Astrocyte (in vitro differentiated cells and primary cell): ENCODE data around the gene LEFTY2. TPM values are rescaled to one million over a fixed set of nuclear protein-coding genes. Genes with fewer than 3 reads are reported as not detected.

ENCODE experiments used
- DNase-seq: peaks from one replicate; pipeline ENCODE4 v3.0.0-alpha.2; 2010; ENCODE audit warnings: low read depth
- FAIRE-seq: peaks from 2 replicates; lab custom pipeline; 2011; peaks lifted over from hg19 to GRCh38; lab: Jason Lieb, UNC
- H2AFZ ChIP-seq: 2 replicates; pipeline ENCODE4 v1.6.0; 2012; ENCODE audit warnings: low read depth, low read length, inconsistent platforms
- H3K27ac ChIP-seq: 2 replicates; pipeline ENCODE4 v1.5.1; 2011; ENCODE audit warnings: low read depth, low read length, inconsistent platforms
- H3K27me3 ChIP-seq: 2 replicates; pipeline ENCODE4 v1.6.0; 2011; ENCODE audit warnings: low read length, inconsistent platforms; ENCODE audit not compliant: insufficient read depth
- H3K36me3 ChIP-seq: 2 replicates; pipeline ENCODE4 v1.5.1; 2011; ENCODE audit warnings: low read length, inconsistent platforms; ENCODE audit not compliant: insufficient read depth
- H3K4me1 ChIP-seq: 2 replicates; pipeline ENCODE4 v1.5.1; 2011; ENCODE audit warnings: low read length, inconsistent platforms; ENCODE audit not compliant: insufficient read depth
- H3K4me2 ChIP-seq: 2 replicates; pipeline ENCODE4 v1.6.0; 2012; ENCODE audit warnings: low read length, inconsistent platforms
- H3K4me3 ChIP-seq: 2 replicates; pipeline ENCODE4 v1.5.1; 2011; ENCODE audit warnings: low read depth, mild to moderate bottlenecking, low read length, inconsistent platforms; ENCODE audit not compliant: insufficient read depth
- H3K79me2 ChIP-seq: 2 replicates; pipeline ENCODE4 v1.6.0; 2012; ENCODE audit warnings: mild to moderate bottlenecking, low read length, inconsistent platforms; ENCODE audit not compliant: insufficient read depth
- H3K9ac ChIP-seq: 2 replicates; pipeline ENCODE4 v1.6.0; 2012; ENCODE audit warnings: mild to moderate bottlenecking, low read length, inconsistent platforms
- H3K9me3 ChIP-seq: 2 replicates; pipeline ENCODE4 v1.5.1; 2012; ENCODE audit warnings: low read depth, mild to moderate bottlenecking, low read length, inconsistent platforms; ENCODE audit not compliant: insufficient read depth
- H4K20me1 ChIP-seq: 2 replicates; pipeline ENCODE4 v1.6.0; 2012; ENCODE audit warnings: low read length, inconsistent platforms; ENCODE audit not compliant: insufficient read depth
- H3K27ac Mint-ChIP-seq: one replicate; pipeline ENCODE4 v1.8.0; 2021; ENCODE audit warnings: mild to moderate bottlenecking, mixed read lengths; ENCODE audit not compliant: unreplicated experiment
- H3K27me3 Mint-ChIP-seq: one replicate; pipeline ENCODE4 v1.8.0; 2021; ENCODE audit warnings: low read depth, mixed read lengths; ENCODE audit not compliant: unreplicated experiment
- H3K36me3 Mint-ChIP-seq: one replicate; pipeline ENCODE4 v1.8.0; 2021; ENCODE audit warnings: low read depth, mixed read lengths; ENCODE audit not compliant: unreplicated experiment
- H3K4me1 Mint-ChIP-seq: one replicate; pipeline ENCODE4 v1.8.0; 2021; ENCODE audit warnings: low read depth, mixed read lengths; ENCODE audit not compliant: unreplicated experiment
- H3K4me3 Mint-ChIP-seq: one replicate; pipeline ENCODE4 v1.8.0; 2021; ENCODE audit warnings: mild to moderate bottlenecking, moderate library complexity, mixed read lengths; ENCODE audit not compliant: unreplicated experiment
- H3K9me3 Mint-ChIP-seq: one replicate; pipeline ENCODE4 v1.8.0; 2021; ENCODE audit warnings: mild to moderate bottlenecking, mixed read lengths; ENCODE audit not compliant: unreplicated experiment
- EZH2 ChIP-seq: IDR thresholded peaks from 2 replicates; pipeline ENCODE4 v1.6.1; 2012; ENCODE audit warnings: mild to moderate bottlenecking, low read length, inconsistent platforms; ENCODE audit not compliant: insufficient read depth
- total RNA-seq: library from RNA; stranded (reverse); gene quantifications from 2 replicates; pipeline ENCODE4 v1.2.1, GENCODE V29; 2021
- TF ChIP-seq, protein P1 (sequence below): IDR thresholded peaks from 2 replicates; pipeline ENCODE4 v1.5.1; 2011; ENCODE audit warnings: low read depth, mild to moderate bottlenecking, inconsistent platforms, low read length, moderate library complexity; ENCODE audit not compliant: insufficient read depth

LEFTY2 gene
- total RNA-seq, 1 donor from 2014 or later = 7.0 TPM

DNA sequence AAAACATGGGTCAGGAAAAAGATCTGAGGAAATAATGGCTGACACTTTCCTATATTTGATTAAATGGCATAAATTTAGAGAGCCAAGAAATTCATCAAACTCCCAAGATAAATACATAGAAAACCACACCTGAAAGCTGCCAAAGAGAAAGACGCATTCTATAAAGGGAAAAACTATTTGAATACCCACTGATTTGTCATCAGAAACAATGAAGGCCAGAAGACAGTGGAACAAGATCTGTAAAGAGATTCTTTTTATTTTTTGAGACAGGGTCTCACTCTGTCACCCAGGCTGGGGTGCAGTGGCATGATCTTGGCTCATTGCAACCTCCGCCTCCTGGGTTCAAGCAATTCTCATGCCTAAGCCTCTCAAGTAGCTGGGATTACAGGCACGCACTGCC lies 40.7 kb upstream of the LEFTY2 start:
- peaks cover 15% of the 10 kb centered on the region for H4K20me1 ChIP-seq
- H3K27ac ChIP-seq = no peak overlapping the region
- no peak overlapping the region for H3K4me3 ChIP-seq
- no peak overlapping the region for H3K27ac Mint-ChIP-seq
- H3K4me3 Mint-ChIP-seq = no peak overlapping the region
- peaks cover 3% of the 10 kb centered on the region for H3K4me1 Mint-ChIP-seq
- H3K27me3 Mint-ChIP-seq = no peaks in the 10 kb centered on the region
- peaks cover 5% of the 10 kb centered on the region for H3K9me3 Mint-ChIP-seq
- peaks cover 11% of the 10 kb centered on the region for H3K79me2 ChIP-seq
- DNase-seq = no peak
- H3K27me3 ChIP-seq = no peaks in the 10 kb centered on the region
- H2AFZ ChIP-seq = no peak overlapping the region
- peaks cover 19% of the 10 kb centered on the region for H3K36me3 Mint-ChIP-seq
- H3K4me1 ChIP-seq = no peaks in the 10 kb centered on the region
- H3K9ac ChIP-seq = no peak overlapping the region
- peaks cover 27% of the 10 kb centered on the region for H3K36me3 ChIP-seq
- no peak overlapping the region for H3K4me2 ChIP-seq
- H3K9me3 ChIP-seq = no peaks in the 10 kb centered on the region
- FAIRE-seq = no peak
- TF ChIP-seq EZH2 = no peak
- TF ChIP-seq, protein P1, sequence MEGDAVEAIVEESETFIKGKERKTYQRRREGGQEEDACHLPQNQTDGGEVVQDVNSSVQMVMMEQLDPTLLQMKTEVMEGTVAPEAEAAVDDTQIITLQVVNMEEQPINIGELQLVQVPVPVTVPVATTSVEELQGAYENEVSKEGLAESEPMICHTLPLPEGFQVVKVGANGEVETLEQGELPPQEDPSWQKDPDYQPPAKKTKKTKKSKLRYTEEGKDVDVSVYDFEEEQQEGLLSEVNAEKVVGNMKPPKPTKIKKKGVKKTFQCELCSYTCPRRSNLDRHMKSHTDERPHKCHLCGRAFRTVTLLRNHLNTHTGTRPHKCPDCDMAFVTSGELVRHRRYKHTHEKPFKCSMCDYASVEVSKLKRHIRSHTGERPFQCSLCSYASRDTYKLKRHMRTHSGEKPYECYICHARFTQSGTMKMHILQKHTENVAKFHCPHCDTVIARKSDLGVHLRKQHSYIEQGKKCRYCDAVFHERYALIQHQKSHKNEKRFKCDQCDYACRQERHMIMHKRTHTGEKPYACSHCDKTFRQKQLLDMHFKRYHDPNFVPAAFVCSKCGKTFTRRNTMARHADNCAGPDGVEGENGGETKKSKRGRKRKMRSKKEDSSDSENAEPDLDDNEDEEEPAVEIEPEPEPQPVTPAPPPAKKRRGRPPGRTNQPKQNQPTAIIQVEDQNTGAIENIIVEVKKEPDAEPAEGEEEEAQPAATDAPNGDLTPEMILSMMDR = no peak

DNA sequence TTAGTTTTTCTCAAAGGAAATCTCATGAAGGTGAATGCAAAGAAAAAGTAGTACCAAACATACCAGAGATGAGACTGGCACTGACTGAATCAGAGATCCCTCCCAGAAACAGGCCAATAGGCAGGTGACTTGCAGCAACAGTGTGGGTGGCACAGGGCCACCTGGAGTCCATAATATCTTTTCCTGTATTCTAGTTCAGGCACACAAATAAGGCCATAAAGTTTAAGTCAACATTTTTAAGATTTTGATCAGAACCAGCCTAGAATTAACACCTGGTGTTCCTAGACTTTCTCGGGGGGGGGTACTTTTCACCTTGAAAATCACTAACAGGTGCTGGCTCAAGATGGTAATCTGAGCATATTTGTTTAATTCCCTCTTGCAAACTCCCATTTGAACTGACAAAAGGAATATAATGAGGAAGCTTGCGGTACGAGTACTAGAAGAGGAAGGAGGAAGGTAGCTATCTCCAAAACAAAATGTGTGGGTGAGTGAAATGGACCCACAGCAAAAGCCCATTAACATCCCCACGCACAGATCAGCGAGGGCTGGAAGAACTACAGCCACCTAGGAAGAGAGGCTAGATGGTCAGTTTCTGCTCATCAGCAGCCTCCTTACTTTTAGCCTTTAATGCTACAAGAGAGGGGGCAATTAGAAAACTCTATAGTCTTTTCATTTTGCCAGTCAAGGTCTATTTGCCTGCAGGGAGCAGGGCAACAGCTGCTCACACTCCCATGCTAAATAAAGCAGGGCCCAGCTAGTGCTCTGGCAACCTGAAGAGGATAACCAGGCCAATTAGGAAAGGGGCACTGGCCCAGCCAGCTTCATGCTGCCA lies 39.2 kb upstream of the LEFTY2 start:
- DNase-seq = no peak
- no peak overlapping the region for H3K4me3 Mint-ChIP-seq
- H3K4me2 ChIP-seq = no peak overlapping the region
- H3K27ac Mint-ChIP-seq = no peak overlapping the region
- peaks cover 19% of the 10 kb centered on the region for H3K36me3 ChIP-seq
- H3K27ac ChIP-seq = no peak overlapping the region
- peaks cover 3% of the 10 kb centered on the region for H3K4me1 Mint-ChIP-seq
- H3K9me3 Mint-ChIP-seq = peaks cover 5% of the 10 kb centered on the region
- no peaks in the 10 kb centered on the region for H3K9me3 ChIP-seq
- no peak overlapping the region for H3K4me3 ChIP-seq
- no peaks in the 10 kb centered on the region for H3K27me3 ChIP-seq
- H2AFZ ChIP-seq = no peak overlapping the region
- FAIRE-seq = no peak
- no peak overlapping the region for H3K9ac ChIP-seq
- no peaks in the 10 kb centered on the region for H3K4me1 ChIP-seq
- H3K27me3 Mint-ChIP-seq = no peaks in the 10 kb centered on the region
- peaks cover 19% of the 10 kb centered on the region for H3K36me3 Mint-ChIP-seq
- no peaks in the 10 kb centered on the region for H3K79me2 ChIP-seq
- TF ChIP-seq EZH2 = no peak
- TF ChIP-seq, protein P1 = no peak
- H4K20me1 ChIP-seq = peaks cover 5% of the 10 kb centered on the region

DNA sequence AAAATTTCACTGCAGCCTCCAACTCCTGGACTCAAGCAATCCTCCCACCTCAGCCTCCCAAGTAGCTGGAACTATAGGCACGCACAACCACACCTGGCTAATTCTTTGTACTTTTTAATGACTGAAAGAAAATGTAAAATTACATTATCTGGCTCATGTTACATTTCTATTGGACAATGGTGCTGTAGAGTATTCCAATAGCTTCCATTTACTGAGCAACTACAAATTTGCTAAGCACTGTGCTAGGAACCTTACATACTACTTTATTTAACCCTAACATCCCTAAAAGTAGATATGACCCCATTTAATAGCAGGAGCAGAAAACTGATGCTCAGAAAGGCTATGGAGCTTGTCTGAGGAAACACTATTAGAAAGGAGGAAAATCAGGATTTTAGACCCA lies 38.4 kb upstream of the LEFTY2 start:
- H3K27me3 ChIP-seq = no peaks in the 10 kb centered on the region
- no peak overlapping the region for H3K4me3 ChIP-seq
- no peaks in the 10 kb centered on the region for H3K27me3 Mint-ChIP-seq
- H3K36me3 Mint-ChIP-seq = peaks cover 19% of the 10 kb centered on the region
- no peak overlapping the region for H3K27ac Mint-ChIP-seq
- no peak overlapping the region for H3K27ac ChIP-seq
- H3K4me1 ChIP-seq = no peaks in the 10 kb centered on the region
- H3K36me3 ChIP-seq = peaks cover 12% of the 10 kb centered on the region
- no peak overlapping the region for H3K4me2 ChIP-seq
- no peak overlapping the region for H3K9ac ChIP-seq
- DNase-seq (no peak), FAIRE-seq (no peak)
- H2AFZ ChIP-seq = no peak overlapping the region
- H3K4me3 Mint-ChIP-seq = no peak overlapping the region
- no peaks in the 10 kb centered on the region for H3K9me3 ChIP-seq
- TF ChIP-seq, protein P1 = no peak
- TF ChIP-seq EZH2 = no peak
- peaks cover 3% of the 10 kb centered on the region for H3K4me1 Mint-ChIP-seq
- no peaks in the 10 kb centered on the region for H3K79me2 ChIP-seq
- H4K20me1 ChIP-seq = peaks cover 5% of the 10 kb centered on the region
- H3K9me3 Mint-ChIP-seq = peaks cover 5% of the 10 kb centered on the region
